Activated CD4-positive, CD25-positive, alpha-beta regulatory T cell treated with anti-CD3 and anti-CD28 coated beads, Interleukin-2, amount 50 U/mL, for 72 hours (primary cell): Measurements from ENCODE around the gene FNDC4.
A peak's percentile ranks its signal among the peaks of the same experiment; 100 is the strongest.

Source experiments
- DNase-seq: peaks from one replicate; pipeline ENCODE4 v3.0.0; 2021

Gene FNDC4

GRCh38 chr2:27493948-27494283, 1.1 kb downstream of the FNDC4 start:
- DNase-seq: no peak

GRCh38 chr2:27492557-27492956, 2.4 kb downstream of the FNDC4 start:
- DNase-seq: no peak

- peak; percentile 98 for DNase-seq
These were observed 5.3 kb downstream of the FNDC4 start, which contains the start of gene IFT172 for GRCh38 chr2:27489498-27490397. TSS of gene IFT172 (minus strand) at chr2:27489743. CDS start at chr2:27489653, 90 bp downstream.

GRCh38 chr2:27489118-27489497, 5.9 kb downstream of the FNDC4 start:
- DNase-seq: no peak

GRCh38 chr2:27485496-27485895, 9.5 kb downstream of the FNDC4 start:
- no peak for DNase-seq

- no peak for DNase-seq
These were observed 23.0 kb downstream of the FNDC4 start for GRCh38 chr2:27471961-27472360.

GRCh38 chr2:27464443-27464842, 30.6 kb downstream of the FNDC4 start:
- DNase-seq: no peak

GRCh38 chr2:27461118-27461517, 33.9 kb downstream of the FNDC4 start:
- no peak for DNase-seq

- no peak for DNase-seq
These were observed 41.0 kb downstream of the FNDC4 start for GRCh38 chr2:27453968-27454367.

- DNase-seq: no peak
These were observed 43.9 kb downstream of the FNDC4 start for GRCh38 chr2:27451095-27451494.

- no peak for DNase-seq
These were observed 46.6 kb downstream of the FNDC4 start for GRCh38 chr2:27448381-27448780.

- DNase-seq: no peak
These were observed 48.9 kb downstream of the FNDC4 start for GRCh38 chr2:27446057-27446456.

- DNase-seq: no peak
These were observed 49.4 kb downstream of the FNDC4 start for GRCh38 chr2:27445615-27446014.

GRCh38 chr2:27445155-27445554, 49.8 kb downstream of the FNDC4 start:
- no peak for DNase-seq

GRCh38 chr2:27442920-27443282, 52.1 kb downstream of the FNDC4 start:
- DNase-seq: no peak

GRCh38 chr2:27441958-27442919, 52.8 kb downstream of the FNDC4 start, which contains the start of gene KRTCAP3:
TSS of gene KRTCAP3 (plus strand) at chr2:27442381. CDS start at chr2:27442413, 32 bp downstream.
- DNase-seq: peak; percentile 39
